GM12878 (cell line): ENCODE measurements around the gene FBXL22. TPM values are rescaled to one million over a fixed set of nuclear protein-coding genes. Genes with fewer than 3 reads are reported as not detected.

Experiments
- BMI1 ChIP-seq: fragments of 450-650 bp; IDR thresholded peaks from 2 replicates; pipeline ENCODE4 v1.6.1; 2016; ENCODE audit warnings: mild to moderate bottlenecking, moderate library complexity, borderline replicate concordance
- FOXK2 ChIP-seq: fragments of 450-650 bp; IDR thresholded peaks from 2 replicates; pipeline ENCODE4 v1.6.1; 2017; ENCODE audit warnings: mild to moderate bottlenecking, moderate library complexity
- HCFC1 ChIP-seq: fragments of 150-350 bp; IDR thresholded peaks from 2 replicates; pipeline ENCODE4 v1.6.1; 2014; ENCODE audit warnings: low read length
- HSF1 ChIP-seq: fragments of 150-350 bp; IDR thresholded peaks from 2 replicates; pipeline ENCODE4 v1.6.1; 2014; ENCODE audit warnings: mild to moderate bottlenecking, low read depth, low read length
- IRF4 ChIP-seq: IDR thresholded peaks from 2 replicates; pipeline ENCODE4 v1.6.1; 2011; ENCODE audit warnings: low read depth, low read length
- MEF2A ChIP-seq: IDR thresholded peaks from 2 replicates; pipeline ENCODE4 v1.6.1; 2011; ENCODE audit warnings: low read depth, mild to moderate bottlenecking, low read length, moderate library complexity; ENCODE audit not compliant: insufficient read depth
- NFIC ChIP-seq: IDR thresholded peaks from 2 replicates; pipeline ENCODE4 v1.6.1; 2012; ENCODE audit warnings: low read depth, mild to moderate bottlenecking, inconsistent platforms, low read length, moderate library complexity
- NFXL1 ChIP-seq: fragments of 450-650 bp; IDR thresholded peaks from 2 replicates; pipeline ENCODE4 v1.6.1; 2017; ENCODE audit warnings: antibody characterized with exemption, mild to moderate bottlenecking, borderline replicate concordance
- PAX5 ChIP-seq: IDR thresholded peaks from 2 replicates; pipeline ENCODE4 v1.6.1; 2011; ENCODE audit warnings: low read depth, low read length, borderline replicate concordance
- REST ChIP-seq: IDR thresholded peaks from 2 replicates; pipeline ENCODE4 v1.6.1; 2012; ENCODE audit warnings: mild to moderate bottlenecking, low read depth, low read length
- SMC3 ChIP-seq: IDR thresholded peaks from 2 replicates; pipeline ENCODE4 v1.6.1; 2011; ENCODE audit warnings: low read length, improper control_type of control experiment, borderline replicate concordance
- SUPT20H ChIP-seq: IDR thresholded peaks from 2 replicates; pipeline ENCODE4 v1.6.1; 2011; ENCODE audit warnings: low read depth, mild to moderate bottlenecking, low read length, moderate library complexity, borderline replicate concordance; ENCODE audit not compliant: control insufficient read depth
- SUZ12 ChIP-seq: fragments of 200-600 bp; sonication (generic); IDR thresholded peaks from one replicate; pipeline ENCODE4 v1.6.1; 2018; ENCODE audit warnings: antibody characterized with exemption, mild to moderate bottlenecking; ENCODE audit not compliant: unreplicated experiment
- TCF7 ChIP-seq: IDR thresholded peaks from 2 replicates; pipeline ENCODE4 v1.6.1; 2014; ENCODE audit warnings: antibody characterized with exemption, borderline replicate concordance
- ZNF217 ChIP-seq: fragments of 450-650 bp; IDR thresholded peaks from 2 replicates; pipeline ENCODE4 v1.6.1; 2017; ENCODE audit warnings: antibody characterized with exemption, mild to moderate bottlenecking
- ZNF384 ChIP-seq: IDR thresholded peaks from 2 replicates; pipeline ENCODE4 v1.6.1; 2012; ENCODE audit warnings: low read depth, mild to moderate bottlenecking, low read length, improper control_type of control experiment, borderline replicate concordance
- ZNF622 ChIP-seq: fragments of 450-650 bp; IDR thresholded peaks from 2 replicates; pipeline ENCODE4 v1.6.1; 2017; ENCODE audit warnings: mild to moderate bottlenecking, inconsistent platforms
- polyA plus RNA-seq, 11 experiments: library from polyadenylated mRNA; depleted of rRNA in 4 of 11; unstranded in 6 of 11; stranded (reverse) in 5 of 11; fragments of >200 nt; fragmentation: Nextera tagmentation in 4 of 11; fragmentation: Illumina TruSeq in 1 of 11; extraction: Ambion mirVana in 4 of 11; extraction: Trizol in 1 of 11; gene quantifications; 1 replicate in 1 of 11; 2 replicates in 10 of 11; pipeline versions ENCODE4 v1.2.1 to v1.2.3, GENCODE V29; 2011 to 2016; ENCODE audit warnings: inconsistent platforms in 2 of 11, missing spikeins in 2 of 11, low read depth in 1 of 11
- total RNA-seq, 4 experiments: library from RNA; depleted of rRNA in 3 of 4; stranded (reverse); fragments of >200 nt in 3 of 4; fragmentation: Illumina TruSeq in 1 of 4; extraction: Trizol in 1 of 4; gene quantifications; 2 replicates each; pipeline versions ENCODE4 v1.2.1 to v1.2.3, GENCODE V29; 2013 to 2021
- TF ChIP-seq, protein P1 (sequence below): IDR thresholded peaks from 2 replicates; pipeline ENCODE4 v1.6.1; 2012; ENCODE audit warnings: low read depth, low read length, improper control_type of control experiment
- TF ChIP-seq, protein P2 (sequence below), 3 experiments: IDR thresholded peaks in 2 of 3; conservative IDR thresholded peaks in 1 of 3; 2 replicates each; pipeline ENCODE4 v1.5.1; 2011; ENCODE audit warnings: low read depth in 3 of 3, low read length in 3 of 3, mild to moderate bottlenecking in 3 of 3, control low read depth in 2 of 3, moderate library complexity in 2 of 3, inconsistent platforms in 1 of 3, mixed read lengths in 1 of 3; ENCODE audit not compliant: control insufficient read depth in 2 of 3, insufficient read depth in 1 of 3; ENCODE audit errors: extremely low read depth in 1 of 3

FBXL22 gene
- total and polyA plus RNA-seq, 10 of the 15 experiments (the other 5 are each of a cell fraction or from before 2014, with no cell fraction given): 0.05 to 2.6 (median 0.52) TPM

- no peak for TF ChIP-seq SUPT20H
- peak; percentile 81 for TF ChIP-seq NFIC
- no peak for TF ChIP-seq NFXL1
- TF ChIP-seq PAX5: peak; percentile 87; the same call in 1 of the 2 replicates
- TF ChIP-seq FOXK2: no peak
- TF ChIP-seq, protein P1, sequence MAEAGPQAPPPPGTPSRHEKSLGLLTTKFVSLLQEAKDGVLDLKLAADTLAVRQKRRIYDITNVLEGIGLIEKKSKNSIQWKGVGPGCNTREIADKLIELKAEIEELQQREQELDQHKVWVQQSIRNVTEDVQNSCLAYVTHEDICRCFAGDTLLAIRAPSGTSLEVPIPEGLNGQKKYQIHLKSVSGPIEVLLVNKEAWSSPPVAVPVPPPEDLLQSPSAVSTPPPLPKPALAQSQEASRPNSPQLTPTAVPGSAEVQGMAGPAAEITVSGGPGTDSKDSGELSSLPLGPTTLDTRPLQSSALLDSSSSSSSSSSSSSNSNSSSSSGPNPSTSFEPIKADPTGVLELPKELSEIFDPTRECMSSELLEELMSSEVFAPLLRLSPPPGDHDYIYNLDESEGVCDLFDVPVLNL: no peak
- TF ChIP-seq BMI1: no peak
- TF ChIP-seq ZNF384: no peak
- TF ChIP-seq SMC3: no peak
- TF ChIP-seq, protein P2, sequence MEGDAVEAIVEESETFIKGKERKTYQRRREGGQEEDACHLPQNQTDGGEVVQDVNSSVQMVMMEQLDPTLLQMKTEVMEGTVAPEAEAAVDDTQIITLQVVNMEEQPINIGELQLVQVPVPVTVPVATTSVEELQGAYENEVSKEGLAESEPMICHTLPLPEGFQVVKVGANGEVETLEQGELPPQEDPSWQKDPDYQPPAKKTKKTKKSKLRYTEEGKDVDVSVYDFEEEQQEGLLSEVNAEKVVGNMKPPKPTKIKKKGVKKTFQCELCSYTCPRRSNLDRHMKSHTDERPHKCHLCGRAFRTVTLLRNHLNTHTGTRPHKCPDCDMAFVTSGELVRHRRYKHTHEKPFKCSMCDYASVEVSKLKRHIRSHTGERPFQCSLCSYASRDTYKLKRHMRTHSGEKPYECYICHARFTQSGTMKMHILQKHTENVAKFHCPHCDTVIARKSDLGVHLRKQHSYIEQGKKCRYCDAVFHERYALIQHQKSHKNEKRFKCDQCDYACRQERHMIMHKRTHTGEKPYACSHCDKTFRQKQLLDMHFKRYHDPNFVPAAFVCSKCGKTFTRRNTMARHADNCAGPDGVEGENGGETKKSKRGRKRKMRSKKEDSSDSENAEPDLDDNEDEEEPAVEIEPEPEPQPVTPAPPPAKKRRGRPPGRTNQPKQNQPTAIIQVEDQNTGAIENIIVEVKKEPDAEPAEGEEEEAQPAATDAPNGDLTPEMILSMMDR (IDR thresholded peaks at IDR 0.05 in 2 of 3, conservative IDR thresholded peaks at IDR 0.05 in 1 of 3; ENCODE audit: control insufficient read depth in 2 of 3, extremely low read depth in 1 of 3, insufficient read depth in 1 of 3, low read depth in 3 of 3, low read length in 3 of 3): no peak
- no peak for TF ChIP-seq REST
- 0 out of 2 replicates have a peak, but pooled peaks have one; percentile 11 for TF ChIP-seq IRF4
- TF ChIP-seq SUZ12: no peak
- TF ChIP-seq ZNF217: 0 out of 2 replicates have a peak, but pooled peaks have one; percentile 58
- no peak for TF ChIP-seq HCFC1
- TF ChIP-seq HSF1: no peak
- no peak for TF ChIP-seq ZNF622
- TF ChIP-seq MEF2A: peak; percentile 89; the same call in 1 of the 2 replicates
- no peak for TF ChIP-seq TCF7
Observed at GRCh38 chr15:63626955-63627354, 29.8 kb downstream of the FBXL22 start (continued).
